Right kidney (tissue), 1 donor: ENCODE measurements around the gene CCDC187.
"Not testable (repeated sequence)": the region's sequence is repeated elsewhere in the genome, so short reads cannot be mapped to it uniquely, and the experiment has no call there.

ENCODE experiments used
- DNase-seq: peaks from one replicate; pipeline ENCODE4 v3.0.0-alpha.2; 2016

CCDC187 gene

DNA sequence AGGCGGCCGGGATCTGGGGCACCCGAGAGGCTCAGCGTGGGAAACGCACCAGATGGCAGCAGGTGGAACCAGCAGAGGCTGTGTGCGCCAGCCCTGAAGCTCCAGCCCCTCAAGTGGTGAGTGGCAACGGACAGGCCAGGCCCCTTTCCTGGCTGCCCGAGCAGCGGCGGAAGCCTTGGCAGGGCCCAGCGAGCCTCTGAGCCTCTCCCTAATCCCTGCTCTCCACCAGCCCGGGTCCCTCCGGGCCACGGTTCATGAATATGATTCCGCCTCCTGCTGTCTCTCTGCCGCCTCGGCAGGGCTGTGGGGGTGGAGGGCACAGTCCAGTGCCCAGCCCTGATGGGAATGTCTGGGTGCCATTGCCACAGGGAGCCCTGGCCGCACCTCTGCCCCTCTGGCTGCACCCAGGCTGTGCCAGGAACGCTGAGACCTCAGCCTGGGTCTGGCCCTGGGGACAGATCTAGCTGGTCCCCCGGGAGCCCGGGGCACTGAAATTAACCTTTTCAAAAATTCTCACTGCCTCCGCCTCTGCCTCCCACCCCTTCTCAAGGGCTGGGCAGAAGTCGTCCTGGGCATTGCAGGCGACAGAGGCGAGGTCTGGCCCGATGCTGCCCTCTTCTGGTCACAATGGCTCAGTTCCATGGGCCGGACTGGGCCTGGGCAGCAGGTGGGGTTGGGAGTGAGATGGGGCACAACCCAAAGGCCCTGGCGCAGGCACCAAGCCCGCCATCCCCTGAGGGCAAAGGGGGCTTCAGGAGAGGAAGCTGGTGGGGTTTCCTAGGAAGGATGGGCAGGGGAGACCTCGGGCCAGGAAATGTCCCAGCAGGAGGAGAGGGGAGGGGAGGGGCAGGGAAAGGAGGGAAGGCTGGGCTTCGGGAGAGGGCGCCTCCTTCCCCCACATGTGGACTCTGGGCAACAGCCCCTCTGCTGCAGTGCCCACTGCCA lies 20.3 kb downstream of the CCDC187 start:
- DNase-seq, result peak; percentile 82

DNA sequence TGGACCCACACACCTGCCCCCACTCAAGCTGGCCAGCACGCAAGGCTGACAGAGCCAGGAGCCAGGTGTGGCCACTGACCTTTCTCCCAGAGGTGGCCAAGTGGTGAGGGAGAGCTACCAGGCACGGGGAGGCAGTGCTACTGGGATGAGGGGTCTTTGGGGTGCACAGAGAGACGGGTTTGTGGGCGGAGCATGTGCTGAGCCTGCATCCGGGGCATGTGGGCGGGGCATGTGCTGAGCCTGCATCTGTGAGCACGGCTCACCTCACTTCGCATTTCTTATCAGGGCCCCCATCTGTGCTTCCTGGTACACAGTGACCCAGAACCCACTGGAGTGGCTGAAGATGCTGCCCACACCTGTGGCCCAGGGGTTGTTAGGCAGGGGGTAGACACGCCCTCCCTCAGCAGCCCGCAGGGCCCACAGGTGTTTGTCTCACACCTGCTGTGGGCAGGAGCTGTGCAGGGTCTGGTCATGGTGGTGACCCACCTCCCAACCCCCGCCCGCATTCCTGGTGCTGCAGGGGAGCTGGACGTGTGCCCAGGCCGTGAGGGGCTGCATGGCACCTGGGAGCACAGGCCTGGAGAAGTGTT lies 21.5 kb downstream of the CCDC187 start:
- DNase-seq, result no peak

DNA sequence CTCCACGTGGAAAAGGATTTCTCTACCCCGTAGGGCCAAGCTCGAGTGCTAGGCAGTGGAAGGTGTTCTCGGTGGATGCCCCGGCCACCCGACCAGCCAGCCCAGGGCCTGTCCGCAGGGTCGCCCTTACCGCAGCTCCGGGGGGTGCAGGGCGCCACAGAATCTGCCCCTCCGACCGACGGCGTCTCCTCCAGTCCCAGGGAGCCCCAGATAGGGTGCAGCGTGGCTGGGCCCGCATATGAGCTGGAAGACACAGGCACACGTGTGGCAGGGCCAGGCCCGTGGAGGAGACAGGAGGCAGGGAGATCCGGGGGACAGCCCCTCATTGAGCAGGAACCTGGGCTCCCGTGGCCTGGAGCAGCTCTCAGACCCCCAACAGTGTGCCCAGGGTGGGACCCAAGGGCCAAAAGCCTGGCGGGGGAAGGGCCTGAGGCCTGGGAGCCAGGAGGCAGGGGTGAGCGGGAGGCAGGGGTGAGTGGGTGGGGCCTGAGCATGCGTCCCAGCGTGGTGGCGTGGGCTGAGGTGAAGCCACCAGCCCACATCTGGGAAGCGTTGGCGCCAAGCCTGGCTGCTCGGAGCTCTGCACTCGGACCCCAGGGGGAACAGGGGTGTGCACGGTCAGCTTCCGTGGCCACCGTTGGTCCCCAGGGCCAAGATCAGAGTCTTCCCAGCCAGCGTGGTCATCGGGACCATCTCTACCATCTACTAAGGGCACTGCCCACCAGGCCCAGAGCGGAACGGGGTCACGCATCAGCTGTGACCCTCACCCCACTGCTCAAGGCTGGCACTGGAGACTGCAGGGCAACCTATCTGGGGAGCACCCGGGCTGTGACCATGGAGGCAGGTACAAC lies 22.2 kb downstream of the CCDC187 start:
- no peak for DNase-seq

DNA sequence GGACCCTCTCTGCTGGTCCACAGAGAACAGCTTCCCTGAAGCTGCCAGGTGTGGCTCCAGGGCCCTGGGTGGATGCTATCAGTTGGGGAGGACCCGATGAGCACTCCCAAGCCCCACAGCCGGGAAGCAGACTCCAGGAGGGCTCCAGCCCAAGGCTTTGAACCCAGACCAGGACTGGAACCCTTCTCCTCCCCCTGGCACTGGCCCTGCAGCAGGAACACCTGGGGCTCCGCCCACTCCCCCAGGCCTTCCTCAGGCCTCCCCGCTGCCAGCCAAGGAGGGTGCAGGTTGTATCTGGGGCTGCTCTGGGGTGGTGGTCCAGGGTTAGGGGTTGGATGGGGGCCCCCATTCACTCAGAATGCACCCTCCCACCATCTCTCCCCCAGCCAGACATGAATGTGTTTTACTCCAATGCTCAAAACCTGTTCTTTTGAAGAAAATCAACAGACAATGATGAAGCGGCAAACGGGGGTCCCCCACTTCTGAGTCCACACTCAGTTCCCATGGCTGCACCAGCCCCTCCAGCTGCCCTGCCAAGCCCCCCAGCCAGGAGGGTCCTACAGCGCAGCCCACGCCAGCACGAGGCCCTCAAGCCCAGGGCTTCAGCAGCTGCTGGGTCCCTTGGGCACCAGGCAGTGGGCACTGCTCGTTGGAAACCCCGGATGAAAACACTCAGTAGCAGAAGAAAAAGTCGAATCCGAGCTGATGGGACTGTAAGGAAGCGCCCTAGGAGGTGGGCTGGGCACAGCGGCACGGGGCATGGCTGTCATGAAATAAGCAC lies 23.2 kb downstream of the CCDC187 start:
- DNase-seq, result no peak

DNA sequence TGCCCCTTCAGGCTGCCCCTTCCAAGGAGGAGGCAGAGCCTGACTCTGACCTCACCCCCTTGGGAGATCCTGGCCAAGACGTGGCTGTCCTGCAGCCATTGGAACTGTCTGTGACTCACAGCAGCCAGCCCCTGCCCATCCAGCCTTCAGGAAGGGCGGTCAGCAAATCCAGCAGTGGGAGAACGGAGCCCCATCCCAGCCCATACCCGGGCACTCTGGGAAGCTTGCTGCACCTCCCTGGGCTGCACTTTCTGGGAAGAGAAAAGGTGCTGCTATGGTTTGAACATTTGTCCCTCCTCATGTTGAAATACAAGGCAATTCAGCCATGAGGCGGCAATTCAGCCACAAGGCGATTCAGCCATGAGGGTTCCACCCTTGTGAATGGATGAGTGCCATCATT lies 24.4 kb downstream of the CCDC187 start:
- no peak for DNase-seq

DNA sequence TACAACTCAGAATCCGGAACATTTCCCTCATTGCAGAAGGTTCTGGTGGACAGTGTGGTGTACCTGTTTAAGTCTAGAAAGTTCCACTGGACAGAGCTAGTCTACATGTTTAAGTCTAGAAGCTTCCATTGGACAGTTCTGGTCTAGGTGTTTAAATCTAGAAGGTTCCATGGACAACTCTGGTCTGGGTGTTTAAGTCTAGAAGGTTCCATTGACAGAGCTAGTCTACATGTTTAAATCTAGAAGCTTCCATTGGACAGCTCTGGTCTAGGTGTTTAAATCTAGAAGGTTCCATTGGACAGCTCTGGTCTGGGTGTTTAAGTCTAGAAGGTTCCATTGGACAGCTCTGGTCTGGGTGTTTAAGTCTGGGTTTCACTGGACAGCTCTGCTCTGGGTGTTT lies 25.0 kb downstream of the CCDC187 start:
- no peak for DNase-seq

DNA sequence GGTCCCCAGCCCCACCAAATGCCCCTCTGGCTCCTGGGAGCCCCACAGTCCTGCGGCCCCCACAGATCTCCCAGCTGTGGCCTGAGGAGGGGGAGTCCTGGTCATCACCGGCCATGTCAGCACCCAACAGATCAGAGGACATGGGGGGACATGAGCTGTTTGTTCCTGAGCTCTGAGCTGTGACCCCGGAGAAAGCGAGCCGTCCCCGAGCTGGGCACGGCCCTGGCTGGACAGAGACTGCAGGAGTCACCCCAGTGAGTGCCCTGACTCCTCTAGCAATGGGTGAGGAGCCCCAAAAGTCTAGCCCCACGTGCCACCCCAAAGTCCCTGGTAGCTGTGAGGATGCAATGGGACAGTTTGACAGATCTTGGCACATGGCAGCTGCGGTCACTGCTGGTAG lies 25.7 kb downstream of the CCDC187 start:
- DNase-seq, result no peak

DNA sequence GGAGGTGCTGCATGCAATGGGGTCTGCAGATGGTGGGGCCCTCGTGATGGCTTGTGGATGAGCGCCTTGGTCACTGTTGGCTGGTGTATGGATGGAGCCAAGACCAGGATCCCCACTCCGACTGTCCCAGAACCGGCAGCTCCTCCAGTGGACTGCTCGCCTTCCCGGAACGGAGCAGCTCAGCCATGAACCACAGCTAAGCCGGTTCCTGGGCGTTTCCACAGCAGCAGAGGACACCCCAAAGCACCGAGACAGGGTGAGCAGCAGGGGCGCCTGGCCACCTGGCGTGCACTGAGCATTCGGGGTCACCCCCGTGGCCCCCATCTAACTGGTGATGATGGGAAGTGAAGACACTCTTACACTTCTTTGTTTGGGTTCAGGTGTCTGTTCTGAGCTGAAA lies 26.1 kb downstream of the CCDC187 start:
- no peak for DNase-seq

DNA sequence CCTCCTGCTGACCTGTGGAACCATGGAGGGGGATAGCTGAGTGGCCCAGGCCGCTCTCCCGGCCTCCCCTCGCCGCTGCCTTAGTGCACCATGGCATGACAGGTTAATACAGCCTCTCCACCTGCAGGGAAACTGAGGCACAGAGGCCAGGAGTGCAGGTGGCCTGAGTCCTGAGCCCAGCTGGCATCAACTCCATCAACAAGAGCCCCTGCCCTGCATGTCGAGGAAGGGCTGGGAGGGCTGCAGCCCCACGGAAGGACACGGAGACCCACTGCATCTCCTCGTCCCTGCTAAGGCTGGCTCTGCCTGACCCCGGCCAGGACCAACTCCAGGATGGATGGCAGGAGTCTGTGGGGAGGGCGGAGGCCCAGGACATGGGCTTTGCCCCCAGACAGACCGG lies 27.2 kb downstream of the CCDC187 start:
- DNase-seq, result no peak

DNA sequence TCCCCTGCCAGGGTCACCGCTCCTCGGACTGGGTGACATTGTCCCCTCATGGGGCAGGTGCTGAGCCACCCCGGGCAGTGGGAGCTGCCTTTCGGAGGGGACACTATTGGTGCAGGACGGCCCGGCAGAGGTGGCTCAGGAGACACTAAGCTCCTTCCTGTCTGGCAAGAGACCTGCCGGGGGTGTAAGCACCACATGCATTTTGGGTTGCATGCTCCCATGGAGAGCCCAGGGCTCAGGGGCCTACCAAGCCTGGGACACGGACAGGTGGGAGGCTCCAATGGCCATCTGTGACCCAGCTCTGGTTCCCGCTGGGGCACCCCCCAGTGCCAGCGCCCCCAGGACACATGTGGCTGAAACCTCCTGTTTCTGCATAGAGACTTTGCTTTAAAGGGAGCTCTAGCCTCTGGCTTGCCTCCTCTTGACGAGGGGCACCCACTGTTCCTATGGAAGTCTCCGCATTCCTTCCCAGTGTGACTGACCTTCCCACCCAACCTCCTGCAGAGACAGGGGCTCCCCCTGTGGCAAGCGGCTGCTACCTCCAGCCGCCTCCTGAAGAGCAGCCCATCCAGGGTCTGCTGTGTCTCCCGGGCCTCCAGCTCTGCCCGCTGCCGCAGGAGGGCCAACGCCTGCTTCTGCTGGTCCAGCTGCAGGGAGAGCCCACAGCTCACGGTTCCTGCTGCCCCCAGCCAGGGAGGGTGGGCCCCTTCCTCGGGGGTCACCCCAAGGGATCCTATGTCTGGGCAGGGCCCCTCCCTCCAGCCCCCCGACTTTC lies 28.1 kb downstream of the CCDC187 start:
- DNase-seq, result no peak

DNA sequence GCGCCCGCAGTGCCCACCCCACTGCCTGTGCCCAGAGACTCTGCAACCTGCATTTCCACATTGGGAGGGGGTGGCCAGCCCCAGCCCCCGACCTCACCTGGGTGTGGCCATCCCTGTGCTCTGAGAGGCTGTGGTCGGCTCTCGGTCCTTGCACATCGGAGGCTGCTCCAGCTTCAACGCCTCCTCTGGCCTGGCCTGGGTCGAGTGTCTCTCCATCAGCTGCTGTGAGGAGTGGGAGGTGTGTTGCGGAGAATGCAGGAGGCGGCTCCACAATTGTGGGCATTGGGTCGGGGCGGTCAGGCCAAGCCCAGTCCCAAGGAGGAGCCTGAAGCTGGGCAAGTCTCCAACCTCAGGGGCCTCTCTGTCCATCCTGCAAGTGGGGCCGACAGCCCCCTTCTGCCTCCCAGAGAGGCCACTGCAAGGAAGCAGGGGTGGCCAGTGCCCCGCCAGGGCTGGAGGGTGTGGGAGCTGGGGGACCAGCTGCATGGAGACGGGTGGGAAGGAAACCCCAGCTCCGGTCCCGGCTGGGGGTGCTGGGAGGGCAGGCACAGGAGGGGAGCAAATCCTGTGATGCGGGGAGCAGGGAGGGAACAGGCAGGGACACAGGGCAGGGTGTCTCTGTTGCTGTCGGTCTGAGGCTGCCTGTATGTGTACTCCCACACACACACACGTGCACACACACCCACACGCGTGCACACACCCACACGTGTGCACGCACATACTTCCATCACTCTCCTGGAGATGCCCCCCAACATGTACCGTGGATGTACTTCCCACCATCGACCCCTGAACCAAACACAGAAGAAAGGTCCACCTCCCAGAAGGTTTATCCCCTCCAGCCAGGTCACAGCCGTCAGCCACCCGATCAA lies 28.9 kb downstream of the CCDC187 start:
- DNase-seq, result no peak

DNA sequence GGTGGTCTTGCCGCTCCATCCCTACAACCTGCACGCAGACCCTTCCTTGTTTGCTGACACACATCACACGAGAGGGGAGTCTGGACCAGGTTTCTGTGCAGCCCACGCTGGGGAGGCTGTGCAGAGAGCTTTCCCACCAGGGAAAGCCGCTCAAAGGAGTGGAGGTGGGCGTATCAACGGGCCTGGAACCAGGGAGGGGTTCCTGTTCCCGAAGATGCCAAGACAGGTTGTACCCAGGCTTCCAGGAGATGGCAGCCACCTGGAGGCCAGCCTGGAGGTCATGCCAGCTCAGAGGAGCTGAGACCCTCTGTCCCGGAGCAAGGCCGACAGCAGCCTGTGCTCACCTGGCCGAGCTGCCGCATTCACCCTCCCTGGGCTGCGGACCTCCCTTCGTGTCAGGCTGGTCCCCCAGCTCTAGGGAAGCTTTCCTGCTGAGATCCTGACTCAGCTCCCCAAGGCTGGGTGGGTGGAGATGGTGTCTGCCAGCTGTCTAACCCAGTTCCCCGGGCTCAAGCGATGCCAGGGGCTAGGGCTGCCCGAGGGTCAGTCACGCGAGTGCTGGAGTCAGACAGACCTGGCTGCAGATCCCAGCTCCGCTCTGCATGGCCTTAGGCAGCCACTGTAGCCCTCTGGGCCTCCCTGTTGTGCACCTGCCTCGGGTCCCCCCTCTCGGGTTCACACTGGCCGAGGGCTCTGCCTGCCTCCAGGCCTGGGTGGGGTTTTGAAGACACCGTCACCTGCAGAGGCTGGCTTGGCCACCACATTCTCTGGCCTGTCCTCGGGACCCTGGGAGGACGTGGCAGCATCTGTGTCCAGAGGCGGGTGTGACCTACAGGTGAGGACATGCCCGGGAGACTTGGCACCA lies 29.7 kb downstream of the CCDC187 start:
- DNase-seq, result no peak

DNA sequence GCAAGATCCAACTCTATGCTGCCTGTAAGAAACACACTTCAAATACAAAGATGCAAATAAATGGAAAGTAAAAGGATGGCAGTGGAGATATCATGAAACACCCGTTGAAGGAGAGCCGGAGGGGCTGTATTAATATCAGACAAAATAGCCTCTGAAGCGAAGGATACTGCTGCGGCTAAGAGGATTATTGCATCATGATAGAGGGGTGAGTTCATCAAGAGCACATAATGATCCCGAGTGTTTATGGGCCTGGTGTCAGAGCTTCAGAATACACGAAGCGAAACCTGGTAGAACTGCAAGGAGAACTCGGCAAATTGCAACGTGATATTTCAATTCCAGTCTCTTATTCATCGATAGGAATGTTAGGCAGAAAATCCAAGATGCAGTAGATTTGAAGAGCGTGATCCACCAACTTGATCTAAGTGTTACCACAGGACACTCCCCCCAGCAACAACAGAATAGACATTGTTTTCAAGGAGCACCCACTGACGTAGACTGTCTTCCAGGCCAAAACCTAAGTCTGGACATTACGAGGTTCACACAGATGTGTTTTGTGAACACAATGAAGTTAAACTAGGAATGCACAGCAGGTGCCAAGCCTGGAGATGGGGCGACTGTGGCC lies 30.5 kb downstream of the CCDC187 start:
- no peak for DNase-seq

DNA sequence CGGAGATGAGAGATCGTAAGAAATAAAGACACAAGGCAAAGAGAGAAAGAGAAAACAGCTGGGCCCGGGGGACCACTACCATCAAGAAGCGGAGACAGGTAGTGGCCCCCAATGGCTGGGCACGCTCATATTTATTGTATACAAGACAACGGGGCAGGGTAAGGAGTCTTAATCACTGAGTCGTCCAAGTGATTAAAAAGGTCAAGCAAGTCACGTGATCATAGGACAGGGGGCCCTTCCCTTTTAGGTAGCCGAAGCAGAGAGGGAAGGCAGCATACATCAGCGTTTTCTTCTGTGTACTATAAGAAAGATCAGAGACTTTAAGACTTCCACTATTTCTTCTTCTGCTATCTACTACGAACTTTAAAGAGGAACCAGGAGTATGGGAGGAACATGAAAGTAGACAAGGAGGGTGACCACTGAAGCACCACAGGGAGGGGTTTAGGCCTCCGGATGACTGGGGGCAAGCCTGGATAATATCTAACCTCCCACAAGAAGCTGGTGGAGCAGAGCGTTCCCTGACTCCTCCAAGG lies 33.7 kb downstream of the CCDC187 start:
- no peak for DNase-seq

DNA sequence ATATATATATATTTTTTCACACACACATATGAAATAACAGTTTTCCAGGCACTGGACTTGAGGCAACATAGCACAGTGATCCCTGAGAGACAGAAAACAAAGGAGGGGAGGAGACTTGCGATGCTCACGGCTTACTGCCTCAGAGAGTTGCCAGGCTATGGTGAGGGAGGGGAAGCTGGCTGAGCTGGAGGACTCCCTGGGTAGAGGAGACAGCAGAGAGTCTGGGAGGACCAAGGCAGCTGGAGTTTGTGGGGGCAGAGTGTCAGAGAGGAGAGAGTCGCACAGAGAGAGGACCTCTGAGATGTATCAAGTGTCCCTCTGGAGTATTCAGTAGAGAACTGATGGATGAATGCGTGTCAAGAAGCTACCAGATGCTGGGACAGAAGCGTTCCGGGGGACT lies 35.2 kb downstream of the CCDC187 start:
- DNase-seq, result no peak

DNA sequence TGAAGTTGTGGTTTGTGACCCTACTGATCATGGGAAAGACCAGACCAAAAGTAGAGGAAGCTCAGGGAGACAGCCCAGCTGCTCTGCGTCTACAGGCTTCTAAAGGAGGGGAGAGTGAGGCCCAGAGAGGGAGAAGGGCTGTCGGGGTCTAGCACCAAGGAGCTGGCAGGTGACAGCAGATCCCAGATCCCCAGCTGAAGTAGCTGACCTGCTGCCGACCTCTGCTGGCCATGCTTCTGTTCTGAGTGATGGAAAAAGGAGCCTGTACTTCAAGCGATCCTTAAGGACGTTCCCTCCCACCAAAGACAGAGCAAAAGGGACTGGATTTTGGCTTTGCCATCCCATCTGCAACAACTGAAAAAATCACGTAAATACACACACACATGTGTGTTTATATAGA lies 35.6 kb downstream of the CCDC187 start:
- peak; percentile 34 for DNase-seq

DNA sequence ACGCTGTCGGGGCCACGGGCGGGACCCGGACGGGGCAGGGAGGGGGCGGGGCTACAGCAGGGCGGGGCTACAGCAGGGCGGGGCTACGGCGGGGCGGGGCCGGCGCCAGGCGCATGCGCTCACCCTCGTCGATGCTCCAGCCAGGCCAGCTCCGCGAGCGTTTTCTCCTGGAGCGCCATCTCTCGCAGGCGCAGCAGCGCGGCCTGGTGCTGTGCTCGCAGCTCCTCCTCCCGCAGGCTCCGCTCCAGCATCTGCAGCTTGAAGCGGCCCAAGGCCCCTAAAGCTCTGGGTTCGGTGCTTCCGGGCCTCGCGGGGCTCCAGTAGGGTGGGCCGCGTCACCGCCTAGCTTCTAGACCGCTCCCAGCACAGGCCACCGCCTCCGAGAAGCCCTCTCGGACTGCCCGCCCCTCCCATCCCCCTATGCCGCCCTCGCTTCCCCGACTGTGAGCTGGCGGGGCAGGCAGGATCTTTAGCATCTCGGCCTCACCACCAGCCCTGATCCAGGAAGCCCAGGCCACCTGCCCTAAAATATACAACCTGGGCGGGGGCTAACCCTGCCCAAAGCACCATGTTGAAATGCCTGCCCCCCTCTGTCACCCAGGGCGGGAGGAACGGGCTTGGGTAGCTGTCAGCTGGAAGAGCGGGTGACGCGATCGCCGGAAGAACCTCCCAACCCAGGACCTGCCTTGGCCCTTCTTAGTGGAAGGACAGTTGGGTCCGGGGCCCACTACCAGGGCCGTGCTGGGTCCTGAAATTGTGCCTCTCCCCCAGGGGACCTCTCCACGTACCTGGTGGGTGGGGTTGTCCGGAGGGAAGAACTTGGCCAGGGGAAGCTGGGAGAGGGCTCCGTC lies 36.4 kb downstream of the CCDC187 start:
- DNase-seq, result peak; percentile 59

DNA sequence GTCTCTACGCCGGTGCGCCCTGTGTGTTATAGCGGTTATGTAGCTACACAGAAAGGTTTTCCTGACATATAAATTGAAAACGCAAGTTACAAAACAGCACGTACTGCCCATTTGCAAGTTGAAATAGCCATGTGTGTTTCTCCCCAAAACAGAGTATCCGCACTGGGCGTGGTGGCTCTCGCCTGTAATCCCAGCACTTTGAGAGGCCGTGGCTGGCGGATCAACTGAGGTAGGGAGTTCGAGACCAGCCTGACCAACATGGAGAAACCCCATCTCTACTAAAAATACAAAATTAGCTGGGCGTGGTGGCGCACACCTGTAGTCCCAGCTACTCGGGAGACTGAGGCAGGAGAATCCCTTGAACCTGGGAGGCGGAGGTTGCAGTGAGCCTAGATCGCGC lies 37.3 kb downstream of the CCDC187 start:
- DNase-seq, result not testable (repeated sequence)
